GM12874 (cell line): ENCODE results near the gene SPON2.

Source experiments
- CTCF ChIP-seq: IDR thresholded peaks from 2 replicates; pipeline ENCODE4 v1.5.1; 2011; ENCODE audit warnings: low read depth, mild to moderate bottlenecking, control low read depth, low read length, moderate library complexity; ENCODE audit not compliant: insufficient read depth

The SPON2 gene

DNA sequence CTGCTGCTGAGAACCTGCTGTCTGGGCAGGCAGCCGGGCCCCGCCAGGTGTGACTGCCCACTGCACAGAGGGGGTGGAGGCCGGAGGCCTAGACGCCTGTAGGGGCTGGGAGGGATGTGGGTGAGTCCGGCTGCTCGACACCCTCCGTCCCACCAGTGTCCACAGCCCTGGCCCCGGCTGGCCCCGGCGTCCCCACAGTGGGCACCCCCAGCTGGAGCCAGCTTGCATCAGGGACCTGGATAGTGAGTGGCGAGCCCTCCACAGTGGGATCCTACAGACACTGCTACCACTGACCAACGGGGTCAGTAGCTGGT, 34.7 kb upstream of the SPON2 start:
- TF ChIP-seq CTCF: no peak

DNA sequence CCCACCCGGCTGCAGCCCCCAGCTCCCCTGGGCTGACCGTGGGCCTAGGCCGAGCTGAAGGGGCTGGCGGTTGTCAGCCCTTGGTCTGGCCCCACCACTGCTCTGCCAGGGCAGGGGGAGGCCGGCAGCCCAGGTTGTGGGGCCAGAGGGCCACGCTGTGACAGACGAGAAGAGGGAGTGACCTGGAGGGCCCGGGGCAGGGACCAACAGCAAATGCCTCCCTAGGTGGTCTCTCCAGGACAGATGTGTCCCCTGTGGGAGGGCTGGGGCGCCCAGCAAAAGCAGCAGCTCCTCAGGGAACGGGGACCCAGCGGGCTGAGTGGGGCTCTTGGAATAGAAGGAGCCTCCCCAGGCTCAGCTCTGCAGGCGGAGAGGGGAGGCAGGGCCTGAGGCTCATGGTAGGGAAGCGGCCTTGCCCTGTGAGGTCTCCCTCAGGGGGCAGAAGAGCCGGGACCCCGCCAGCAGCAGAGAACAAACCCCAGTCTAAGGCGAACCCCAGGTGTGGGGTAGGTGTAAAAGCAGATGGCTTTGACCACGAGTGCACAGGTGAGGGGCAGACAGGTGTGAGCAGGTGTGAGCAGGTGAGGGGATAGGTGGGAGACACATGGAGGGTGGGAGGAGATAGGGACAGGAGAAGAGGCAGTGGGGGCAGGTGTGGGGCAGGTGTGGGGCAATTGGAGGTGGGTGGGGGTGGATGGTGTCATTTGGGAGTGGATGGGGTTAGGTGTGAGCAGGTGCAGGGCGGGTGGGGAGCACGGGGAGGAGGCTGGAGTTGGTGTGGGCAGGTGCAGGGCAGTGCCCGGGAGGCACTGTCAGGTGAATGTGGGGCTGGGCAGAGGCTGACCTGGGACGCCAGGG, 34.1 kb upstream of the SPON2 start:
- TF ChIP-seq CTCF: no peak

GRCh38 chr4:1205586-1206298, 33.4 kb upstream of the SPON2 start:
- no peak for TF ChIP-seq CTCF

DNA sequence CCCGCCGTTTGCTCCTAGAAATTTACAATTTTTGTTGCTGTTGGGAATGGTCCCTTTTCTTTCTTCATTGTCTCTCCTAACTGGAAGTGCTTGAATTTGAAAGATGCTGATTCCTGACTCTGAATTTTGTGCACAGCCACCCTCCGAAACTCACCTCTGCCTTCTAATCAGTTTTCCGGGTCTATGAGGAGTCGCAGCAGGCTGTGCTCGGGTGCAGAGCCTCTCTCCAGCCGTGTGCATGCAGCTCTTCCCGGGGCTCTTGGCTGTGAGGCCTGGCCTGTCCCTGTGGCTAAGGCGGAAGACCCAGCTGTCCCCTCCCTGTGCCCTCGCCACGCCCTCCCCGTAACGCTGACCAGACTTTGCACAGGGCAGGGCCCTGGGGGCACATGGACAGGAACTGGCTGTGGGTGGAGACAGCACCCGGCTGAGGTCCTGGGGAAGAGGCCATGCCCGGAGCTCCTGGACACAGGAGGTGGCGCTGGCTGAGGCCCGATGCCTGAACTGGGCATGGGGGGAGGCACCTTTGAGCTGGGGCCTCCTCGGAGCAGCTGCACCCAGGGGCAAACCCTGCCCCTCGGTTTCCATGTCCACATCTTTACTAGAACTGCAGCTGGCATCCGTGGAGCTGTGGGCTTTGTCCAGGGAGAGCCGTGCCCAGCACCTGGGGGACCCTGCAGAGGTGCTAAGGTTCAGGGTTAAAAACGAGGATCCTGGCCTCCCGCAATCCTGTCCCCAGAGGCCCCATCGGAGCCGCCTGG, 32.6 kb upstream of the SPON2 start:
- no peak for TF ChIP-seq CTCF

DNA sequence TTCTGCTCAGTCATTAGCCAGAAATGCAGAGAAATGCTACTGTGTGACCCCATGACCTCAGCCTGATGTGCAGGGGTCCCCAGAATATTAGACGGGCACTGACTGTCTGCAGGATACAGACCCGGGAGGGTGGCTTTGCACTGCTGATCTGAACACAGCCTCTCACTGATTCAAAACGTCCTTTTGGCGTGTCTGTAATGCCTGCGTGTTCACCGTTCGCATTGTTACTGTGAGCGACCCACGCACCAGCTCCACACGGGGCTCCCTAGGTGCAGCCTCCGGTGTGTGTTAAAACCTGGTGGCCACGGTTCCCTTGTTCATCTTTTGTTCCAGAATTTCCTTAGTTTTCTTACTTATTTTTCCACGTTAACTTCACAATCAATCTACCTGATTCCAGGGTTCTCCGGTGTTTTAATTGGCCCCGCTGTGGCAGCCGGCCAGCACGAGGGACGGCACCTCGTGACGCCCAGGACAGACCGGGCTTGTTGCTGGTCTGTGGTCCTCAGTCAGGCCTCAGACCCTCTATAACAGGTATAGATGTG, 32.0 kb upstream of the SPON2 start:
- TF ChIP-seq CTCF: no peak

DNA sequence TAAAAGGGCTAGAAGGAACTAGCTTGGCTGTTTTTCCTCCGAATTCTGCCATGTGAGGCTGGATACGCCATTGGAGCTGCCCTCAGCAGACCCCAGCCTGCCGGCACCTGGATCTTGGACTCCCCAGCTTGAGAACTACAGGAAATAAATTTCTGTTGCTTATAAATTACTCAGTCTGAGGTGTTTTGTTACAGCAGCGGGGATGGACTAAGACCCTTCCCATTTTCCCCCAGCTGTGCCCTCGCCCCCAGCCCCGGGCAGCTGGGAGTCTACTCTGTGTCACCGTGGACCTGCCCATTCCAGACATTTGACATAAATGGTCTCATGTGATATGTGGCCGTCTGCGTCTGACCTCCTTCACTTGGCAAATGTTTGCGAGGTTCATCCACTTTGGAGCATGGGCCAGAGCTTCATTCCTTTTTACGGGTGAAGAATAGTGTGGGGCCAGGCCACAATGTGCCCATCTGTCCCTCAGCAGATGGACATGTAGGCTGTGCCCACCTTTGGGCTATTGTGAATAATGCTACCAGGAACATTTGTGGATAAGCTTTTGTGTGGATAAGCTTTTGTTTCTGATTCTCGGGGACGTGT, 30.7 kb upstream of the SPON2 start:
- TF ChIP-seq CTCF: no peak
